Right cardiac atrium (tissue), 5 donors: ENCODE measurements around the gene RASA3. TPM values are rescaled to one million over a fixed set of nuclear protein-coding genes. Genes with fewer than 3 reads are reported as not detected.
A peak's percentile ranks its signal among the peaks of the same experiment; 100 is the strongest.

Experiments used
- ATAC-seq, 2 donors: fragments of 200-7000 bp; cut with Tn5 transposase; one replicate each; pipeline versions ENCODE4 v1.8.0 to v1.9.1; 2020; ENCODE audit warnings: moderate library complexity in 2 of 2, mild to moderate bottlenecking in 1 of 2
- DNase-seq, 3 donors: peaks; one replicate each; pipeline ENCODE4 v3.0.0-alpha.2; 2020
- H3K27ac ChIP-seq: one replicate; pipeline ENCODE4 v1.5.1; 2013; ENCODE audit warnings: mild to moderate bottlenecking, low read length, control low read depth, moderate library complexity
- H3K27me3 ChIP-seq: one replicate; pipeline ENCODE4 v1.6.1; 2013; ENCODE audit not compliant: control insufficient read depth, insufficient read depth
- H3K4me1 ChIP-seq: one replicate; pipeline ENCODE4 v1.6.1; 2013; ENCODE audit warnings: low read length; ENCODE audit not compliant: control insufficient read depth, insufficient read depth
- H3K4me3 ChIP-seq: one replicate; pipeline ENCODE4 v1.5.1; 2013; ENCODE audit warnings: low read length, control low read depth
- H3K9me3 ChIP-seq: one replicate; pipeline ENCODE4 v1.6.1; 2013; ENCODE audit warnings: low read length; ENCODE audit not compliant: control insufficient read depth
- WGBS: extraction: QIAGEN DNeasy Blood & Tissue Kit; methylation state at CpG from one replicate; pipeline ENCODE4 v1.1.7; 2013; 5-methylcytosine and 5-hydroxymethylcytosine counted together
- intact Hi-C, 4 donors: fragments of 100-400 bp; cut with DNase I; formaldehyde crosslinking; loops; one replicate each; pipeline versions ENCODE4 v1.11.0 to v1.14.0; 2022 to 2023
- polyA plus RNA-seq: library from polyadenylated mRNA; stranded (reverse); fragments of 200-250 nt; gene quantifications from one replicate; pipeline ENCODE4 v1.2.3, GENCODE V29; 2013
- total RNA-seq, 4 donors: library from RNA; stranded (reverse); fragmentation: NEBNext Ultra II Directional; extraction: Animal tissue kit (Norgen Biotek cat#: 25700); gene quantifications; one replicate each; pipeline ENCODE4 v1.2.1, GENCODE V29; 2021
- donor health status: healthy with polysubstance abuse.
- donor health status: DM: no; HTN: yes; CAD: no.
- donor health status: DM: no; HTN: no; CAD: no.
- donor health status: DM: no; HTN: yes; CAD: no; lungs with severe emphysema.
- donor health status: DM: yes; HTN: yes; CAD: no.

Gene RASA3
- total and polyA plus RNA-seq, 5 donors: 7.4 to 15.5 (median 10.8) TPM

DNA sequence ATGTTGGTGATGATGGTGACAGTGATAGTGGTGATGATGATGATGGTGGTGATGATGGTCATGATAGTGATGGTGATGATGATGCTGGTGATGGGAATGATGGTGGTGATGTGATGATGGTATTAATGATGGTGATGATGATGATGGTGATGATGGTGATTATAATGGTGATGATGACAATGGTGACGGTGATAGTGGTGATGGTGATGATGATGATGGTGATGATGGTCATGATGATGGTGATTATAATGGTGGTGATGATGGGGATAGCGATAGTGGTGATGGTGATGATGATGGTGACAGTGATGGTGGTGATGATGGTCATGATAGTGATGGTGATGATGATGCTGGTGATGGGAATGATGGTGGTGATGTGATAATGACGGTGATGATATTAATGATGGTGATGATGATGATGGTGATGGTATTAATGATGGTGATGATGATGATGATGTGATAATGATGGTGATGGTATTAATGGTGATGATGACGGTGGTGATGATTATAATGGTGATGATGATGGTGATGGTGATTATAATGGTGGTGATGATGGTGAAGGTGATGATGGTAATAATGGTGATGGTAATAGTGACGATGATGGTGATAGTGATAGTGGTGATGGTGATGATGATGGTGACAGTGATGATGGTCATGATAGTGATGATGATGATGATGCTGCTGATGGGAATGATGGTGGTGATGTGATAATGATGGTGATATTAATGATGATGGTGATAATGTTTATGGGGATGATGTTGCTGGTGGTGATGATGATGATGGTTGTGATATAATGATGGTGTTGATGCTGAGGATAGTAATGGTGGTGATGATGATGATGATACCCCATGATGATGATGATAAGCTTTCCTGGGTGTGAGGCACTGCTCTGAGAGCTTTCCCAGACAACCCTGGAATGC lies 166.2 kb downstream of the RASA3 start:
- WGBS: 96% methylated on average over 5 of the region's 5 CpGs
- intact Hi-C loops: no loop called here

DNA sequence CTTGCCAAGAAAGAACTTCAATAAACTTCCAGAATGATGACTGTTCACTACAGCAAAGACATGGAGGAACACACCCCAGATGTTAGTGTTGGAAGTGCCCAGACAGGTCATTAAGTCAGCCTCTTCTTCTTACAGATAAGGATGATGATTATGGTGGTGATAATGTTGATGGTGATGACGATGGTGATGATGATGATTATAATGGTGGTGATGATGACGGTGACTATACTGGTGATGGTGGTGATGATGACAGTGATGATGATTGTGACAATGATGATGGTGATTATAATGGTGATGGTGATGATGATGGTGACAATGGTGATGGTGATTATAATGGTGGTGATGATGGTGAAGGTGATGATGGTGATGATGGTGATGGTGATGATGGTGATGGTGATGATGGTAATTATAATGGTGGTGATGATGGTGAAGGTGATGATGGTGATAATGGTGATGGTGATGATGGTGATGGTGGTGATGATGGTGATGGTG lies 167.0 kb downstream of the RASA3 start:
- H3K27me3 ChIP-seq: no peaks in the 10 kb centered on the region
- intact Hi-C loops: no loop called here

More for the DNA sequence above, 166.2 kb downstream of the RASA3 start:
- no peak for ATAC-seq
- Histone ChIP-seq H3K4me1 (no peaks in the 10 kb centered on the region), H3K27ac (no peak overlapping the region), H3K27me3 (no peaks in the 10 kb centered on the region), H3K4me3 (no peak overlapping the region), H3K9me3 (no peaks in the 10 kb centered on the region)
- no peak for DNase-seq

DNA sequence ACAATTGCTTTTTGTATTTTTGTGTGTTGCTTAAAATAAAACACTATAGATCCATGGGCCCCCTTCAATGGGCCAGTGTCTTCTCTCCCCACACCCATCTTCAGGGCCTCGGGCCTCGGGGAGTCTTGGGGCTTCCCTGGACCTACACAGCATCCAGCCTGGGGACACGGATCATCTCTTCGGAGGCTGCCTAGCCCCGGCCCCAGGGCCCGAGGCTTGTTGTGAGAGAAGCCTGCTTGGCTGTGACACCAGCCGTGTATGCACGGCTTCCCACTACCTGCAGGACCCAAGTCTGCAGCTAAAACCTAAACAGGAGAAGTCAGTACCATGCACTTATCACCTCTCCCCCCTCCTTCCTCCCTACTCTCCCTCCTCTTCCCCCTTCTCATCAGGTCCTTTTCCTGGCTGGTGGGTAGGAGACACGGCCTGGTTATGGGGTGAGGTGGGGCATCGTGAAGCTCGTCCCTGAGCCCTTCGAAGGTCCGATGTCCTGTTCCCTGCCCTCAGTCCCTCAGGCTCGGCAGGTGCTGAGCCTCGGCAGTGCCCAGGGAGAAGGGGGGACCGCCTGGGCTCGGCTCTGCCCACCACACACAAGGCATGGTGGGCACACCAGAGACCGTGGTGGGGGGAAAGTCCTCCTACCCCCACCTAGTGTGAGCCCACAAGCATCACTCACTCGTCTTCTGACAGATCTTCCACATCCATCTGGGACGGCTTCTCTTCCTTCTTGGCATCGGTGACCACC lies 168.0 kb downstream of the RASA3 start:
- Histone ChIP-seq H3K27me3 (no peaks in the 10 kb centered on the region), H3K27ac (no peak overlapping the region), H3K9me3 (no peaks in the 10 kb centered on the region), H3K4me1 (no peaks in the 10 kb centered on the region), H3K4me3 (no peak overlapping the region)
- 92% methylated on average over 21 of the region's 21 CpGs for WGBS
- peak; percentile 4 to 47 (median 37) for DNase-seq
- ATAC-seq: peak in 1 of 2 donors; percentile 16
- intact Hi-C loops: no loop called here

More for the DNA sequence above, 167.0 kb downstream of the RASA3 start:
- Histone ChIP-seq H3K4me1 (no peaks in the 10 kb centered on the region), H3K4me3 (no peak overlapping the region), H3K9me3 (no peaks in the 10 kb centered on the region), H3K27ac (no peak overlapping the region)
- no peak for DNase-seq
- 96% methylated on average over 2 of the region's 2 CpGs for whole genome bisulfite sequencing
- no peak for ATAC-seq

DNA sequence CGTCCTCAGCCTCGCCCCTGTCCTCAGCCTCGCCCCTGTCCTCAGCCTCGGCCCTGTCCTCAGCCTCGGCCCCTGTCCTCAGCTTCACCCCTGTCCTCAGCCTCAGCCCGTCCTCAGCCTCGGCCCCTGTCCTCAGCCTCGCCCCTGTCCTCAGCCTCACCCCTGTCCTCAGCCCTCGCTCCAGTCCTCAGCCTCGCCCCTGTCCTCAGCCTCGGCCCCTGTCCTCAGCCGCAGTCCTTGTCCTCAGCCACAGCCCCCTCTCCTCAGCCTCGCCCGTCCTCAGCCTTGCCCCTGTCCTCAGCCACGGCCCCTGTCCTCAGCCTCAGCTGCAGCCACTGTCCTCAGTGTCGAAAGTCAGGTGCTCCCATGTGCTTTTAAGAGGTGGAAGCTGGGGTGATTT lies 169.0 kb downstream of the RASA3 start:
- WGBS: 96% methylated on average over 16 of the region's 16 CpGs
- Histone ChIP-seq H3K27me3 (no peaks in the 10 kb centered on the region), H3K4me3 (no peak overlapping the region), H3K9me3 (no peaks in the 10 kb centered on the region), H3K4me1 (no peaks in the 10 kb centered on the region), H3K27ac (no peak overlapping the region)
- ATAC-seq: no peak
- intact Hi-C loops: no loop called here
- DNase-seq: peak in 2 of 3 donors; percentile 20 to 41

DNA sequence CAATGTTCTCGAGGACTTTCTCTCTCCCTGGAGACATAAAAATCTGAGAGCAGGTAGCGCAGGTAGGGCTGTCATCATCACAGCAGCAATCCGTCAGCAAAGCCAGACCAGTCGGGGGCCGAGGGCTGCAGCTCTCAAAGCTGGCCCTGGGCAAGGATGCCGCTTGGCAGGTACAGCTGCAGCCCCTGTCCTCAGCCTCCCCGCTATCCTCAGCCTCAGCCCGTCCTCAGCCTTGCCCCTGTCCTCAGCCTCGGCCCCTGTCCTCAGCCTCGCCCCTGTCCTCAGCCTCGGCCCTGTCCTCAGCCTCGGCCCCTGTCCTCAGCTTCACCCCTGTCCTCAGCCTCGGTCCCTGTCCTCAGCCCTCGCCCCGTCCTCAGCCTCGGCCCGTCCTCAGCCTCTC lies 169.4 kb downstream of the RASA3 start:
- WGBS: 86% methylated on average over 17 of the region's 17 CpGs
- no peaks in the 10 kb centered on the region for H3K9me3 ChIP-seq
- no peaks in the 10 kb centered on the region for H3K27me3 ChIP-seq
- H3K27ac ChIP-seq: no peak overlapping the region
- DNase-seq (peak in 2 of 3 donors; percentile 18 to 32), ATAC-seq (no peak)
- intact Hi-C loops: no loop called here
- H3K4me3 ChIP-seq: no peak overlapping the region
- no peaks in the 10 kb centered on the region for H3K4me1 ChIP-seq

DNA sequence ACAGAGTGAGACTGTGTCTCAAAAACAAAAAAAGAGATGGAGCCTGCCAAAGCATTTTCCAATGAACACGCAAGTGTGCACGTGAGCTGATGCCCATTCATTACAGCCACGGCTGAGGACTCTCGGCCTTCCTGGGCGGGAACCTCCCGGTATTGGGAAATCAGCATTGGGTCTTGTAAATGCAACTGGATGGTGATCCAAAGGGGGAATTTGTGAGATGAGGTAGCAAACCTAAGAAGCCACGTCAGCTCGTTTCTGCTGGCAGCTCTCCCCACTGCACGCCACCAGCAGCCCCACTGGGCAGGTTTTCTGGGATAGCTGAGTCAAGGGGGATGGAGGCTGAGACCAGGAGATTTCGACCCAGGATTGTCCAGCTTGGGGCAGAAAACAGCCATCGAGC lies 170.0 kb downstream of the RASA3 start:
- WGBS: 89% methylated on average over 11 of the region's 11 CpGs
- no peaks in the 10 kb centered on the region for H3K27me3 ChIP-seq
- no peak overlapping the region for H3K4me3 ChIP-seq
- H3K9me3 ChIP-seq: no peaks in the 10 kb centered on the region
- ATAC-seq (no peak), DNase-seq (peak in 2 of 3 donors; percentile 5 to 18)
- H3K27ac ChIP-seq: no peak overlapping the region
- no peaks in the 10 kb centered on the region for H3K4me1 ChIP-seq
- intact Hi-C loops: no loop called here

DNA sequence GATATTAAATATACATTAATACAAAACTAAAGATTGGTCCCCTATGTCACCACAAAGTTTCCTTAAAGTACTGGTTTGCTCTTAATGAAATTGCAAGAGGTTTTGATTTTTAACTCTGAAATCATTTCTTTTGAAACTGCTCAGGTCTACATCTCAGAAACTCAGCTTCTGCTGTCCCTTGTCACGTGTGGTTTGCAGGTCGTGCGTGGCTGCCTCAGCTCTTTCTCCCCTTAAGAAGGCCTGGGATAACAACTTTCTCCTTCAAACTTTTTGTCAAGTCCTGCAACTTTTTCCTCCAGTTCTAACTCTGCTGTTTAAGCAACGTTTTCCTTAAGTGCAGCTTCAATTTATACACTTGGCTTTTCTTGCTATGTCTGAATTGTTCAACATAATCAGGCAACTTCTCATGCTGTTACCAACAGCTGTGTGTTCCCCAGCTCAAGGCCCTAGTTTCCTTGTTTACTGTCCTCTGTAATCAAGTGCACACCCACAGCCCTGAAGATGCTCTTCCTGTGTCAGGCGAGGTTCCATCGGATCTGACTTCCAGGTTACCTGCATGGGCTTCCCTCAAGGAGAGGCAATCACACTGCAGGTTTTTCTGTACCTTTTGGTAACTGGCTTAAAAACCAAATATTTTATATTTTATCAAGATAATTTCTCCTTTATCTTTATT lies 172.0 kb downstream of the RASA3 start:
- intact Hi-C loops: no loop called here
- Histone ChIP-seq H3K4me3 (no peak overlapping the region), H3K27ac (no peak overlapping the region), H3K9me3 (no peaks in the 10 kb centered on the region), H3K4me1 (no peaks in the 10 kb centered on the region), H3K27me3 (no peaks in the 10 kb centered on the region)
- WGBS: 78% methylated on average over 6 of the region's 6 CpGs
- DNase-seq: peak in 1 of 3 donors; percentile 5
- no peak for ATAC-seq

DNA sequence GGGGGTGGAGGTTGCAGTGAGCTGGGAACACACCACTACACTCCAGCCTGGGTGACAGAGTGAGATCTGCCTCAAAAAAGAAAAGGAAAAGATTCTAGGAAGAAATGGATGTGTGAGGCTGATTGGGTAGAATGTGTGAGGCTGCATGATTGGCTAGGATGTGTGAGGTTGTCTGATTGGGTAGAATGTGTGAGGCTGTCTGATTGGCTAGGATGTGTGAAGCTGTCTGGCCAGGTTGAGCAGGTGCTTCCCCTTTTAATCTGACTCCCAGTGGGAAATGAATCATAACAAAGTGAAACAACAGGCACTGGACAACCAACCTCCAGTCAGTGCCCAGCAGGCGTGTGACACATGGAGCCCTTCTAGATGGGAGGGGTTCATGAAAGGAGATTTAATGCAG lies 173.2 kb downstream of the RASA3 start:
- WGBS: 84% methylated on average over 1 of the region's 1 CpG
- Histone ChIP-seq H3K27me3 (no peaks in the 10 kb centered on the region), H3K4me1 (no peaks in the 10 kb centered on the region), H3K27ac (no peak overlapping the region), H3K9me3 (no peaks in the 10 kb centered on the region), H3K4me3 (no peak overlapping the region)
- DNase-seq (no peak), ATAC-seq (no peak)
- intact Hi-C loops: no loop called here

DNA sequence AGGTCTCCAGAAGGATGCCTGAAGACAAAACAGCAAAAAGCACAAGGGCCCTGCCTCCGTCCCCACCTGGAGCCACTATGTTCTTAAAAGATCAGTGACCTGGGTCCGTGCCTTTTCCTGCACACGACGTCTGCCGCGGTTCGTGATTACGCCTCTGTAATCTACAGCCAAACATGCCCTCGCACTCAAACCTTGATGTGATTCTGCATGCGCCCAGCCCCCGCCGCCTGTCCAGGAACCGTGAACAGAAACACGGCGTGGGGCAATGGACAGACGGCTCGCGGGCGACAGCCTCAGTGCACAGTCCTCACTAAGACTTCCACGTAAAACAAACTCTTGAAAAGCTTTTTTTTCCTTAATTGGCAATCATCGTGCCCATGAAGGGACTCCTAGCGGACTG lies 174.1 kb downstream of the RASA3 start:
- no peak for ATAC-seq
- WGBS: 93% methylated on average over 22 of the region's 22 CpGs
- intact Hi-C loops: no loop called here

DNA sequence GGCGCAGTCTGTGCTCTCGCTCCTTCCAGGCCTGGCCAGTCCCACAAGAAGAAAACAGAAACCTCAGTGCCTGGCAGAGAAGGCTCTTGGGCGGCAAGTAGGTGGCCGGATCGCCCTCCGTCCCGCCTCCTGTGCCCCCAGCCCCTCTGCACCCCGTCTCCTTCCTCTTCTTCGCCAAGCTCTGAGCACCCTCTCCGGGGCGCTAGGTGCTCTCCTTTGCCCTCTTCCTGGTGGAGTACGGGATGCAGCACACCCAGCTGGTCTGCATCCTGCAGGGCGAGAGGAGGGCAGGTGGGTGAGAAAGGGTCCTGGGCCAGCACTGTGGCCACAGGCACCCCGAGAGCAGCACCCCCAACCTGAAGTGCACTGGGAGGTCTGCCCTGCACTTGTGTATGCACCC lies 175.9 kb downstream of the RASA3 start:
- H3K4me3 ChIP-seq: no peak overlapping the region
- no peaks in the 10 kb centered on the region for H3K4me1 ChIP-seq
- no peaks in the 10 kb centered on the region for H3K27me3 ChIP-seq
- ATAC-seq (no peak), DNase-seq (peak in 2 of 3 donors; percentile 19 to 25)
- WGBS: 97% methylated on average over 14 of the region's 14 CpGs
- no peaks in the 10 kb centered on the region for H3K9me3 ChIP-seq
- intact Hi-C loops: no loop called here
- no peak overlapping the region for H3K27ac ChIP-seq

More for the DNA sequence above, 174.1 kb downstream of the RASA3 start:
- Histone ChIP-seq H3K27ac (no peak overlapping the region), H3K4me1 (no peaks in the 10 kb centered on the region), H3K9me3 (no peaks in the 10 kb centered on the region), H3K4me3 (no peak overlapping the region), H3K27me3 (no peaks in the 10 kb centered on the region)
- peak in 2 of 3 donors; percentile 20 to 21 for DNase-seq
